Measurements from ENCODE around the gene LCN15.

Gene LCN15

GRCh38 chr9:136740971-136741882 is 23.1 kb downstream of the LCN15 start:
- DNase-seq (ENCODE audit: low read depth in 3 of 3) = no peak

DNA sequence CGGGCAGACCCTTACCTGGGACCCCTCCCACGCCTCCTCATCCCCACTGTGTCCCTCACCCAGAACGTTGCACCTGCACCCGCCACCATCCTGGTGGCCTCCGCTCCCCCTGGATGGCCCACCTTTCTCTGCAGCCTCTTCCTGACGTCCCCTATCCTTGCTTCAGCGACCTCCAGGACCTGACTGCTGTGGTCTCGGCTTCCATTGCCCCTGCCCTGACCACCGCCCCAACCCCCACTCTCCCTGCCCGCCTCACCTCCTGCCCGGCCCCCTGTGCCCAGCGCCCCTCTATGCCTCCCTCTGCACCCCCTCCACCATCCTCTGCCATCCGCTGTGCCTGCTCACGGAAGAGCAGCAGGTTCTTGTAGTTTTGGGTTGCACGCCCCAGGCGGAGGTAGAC is 23.8 kb downstream of the LCN15 start:
- no peak for DNase-seq (ENCODE audit: low read depth in 3 of 3)

DNA sequence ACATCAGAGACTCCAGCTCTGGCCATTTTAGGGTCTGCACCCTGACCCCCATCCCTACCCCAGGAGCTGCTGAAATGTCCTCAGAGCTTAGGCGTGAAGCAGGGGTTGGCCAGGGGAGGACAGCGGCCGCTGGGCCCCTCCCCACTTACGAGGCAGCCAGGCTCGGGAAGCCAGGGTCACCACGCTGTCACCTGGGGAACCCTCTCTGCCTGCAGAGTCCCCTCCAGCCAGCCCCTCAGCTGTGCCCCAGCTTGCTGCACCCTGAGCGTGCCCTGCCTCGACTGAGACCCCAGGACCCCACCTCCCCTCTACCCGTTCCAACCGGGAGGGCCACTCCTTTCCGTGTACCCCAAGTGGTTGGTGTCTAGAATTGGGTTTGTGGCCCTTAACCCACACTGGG is 24.2 kb downstream of the LCN15 start:
- DNase-seq (ENCODE audit: low read depth in 3 of 3) = no peak

- no peak for DNase-seq (ENCODE audit: low read depth in 3 of 3)
Measured at GRCh38 chr9:136739509-136739908, 24.8 kb downstream of the LCN15 start.

- no peak for DNase-seq (ENCODE audit: low read depth in 3 of 3)
Measured at GRCh38 chr9:136738960-136739359, 25.4 kb downstream of the LCN15 start.

DNA sequence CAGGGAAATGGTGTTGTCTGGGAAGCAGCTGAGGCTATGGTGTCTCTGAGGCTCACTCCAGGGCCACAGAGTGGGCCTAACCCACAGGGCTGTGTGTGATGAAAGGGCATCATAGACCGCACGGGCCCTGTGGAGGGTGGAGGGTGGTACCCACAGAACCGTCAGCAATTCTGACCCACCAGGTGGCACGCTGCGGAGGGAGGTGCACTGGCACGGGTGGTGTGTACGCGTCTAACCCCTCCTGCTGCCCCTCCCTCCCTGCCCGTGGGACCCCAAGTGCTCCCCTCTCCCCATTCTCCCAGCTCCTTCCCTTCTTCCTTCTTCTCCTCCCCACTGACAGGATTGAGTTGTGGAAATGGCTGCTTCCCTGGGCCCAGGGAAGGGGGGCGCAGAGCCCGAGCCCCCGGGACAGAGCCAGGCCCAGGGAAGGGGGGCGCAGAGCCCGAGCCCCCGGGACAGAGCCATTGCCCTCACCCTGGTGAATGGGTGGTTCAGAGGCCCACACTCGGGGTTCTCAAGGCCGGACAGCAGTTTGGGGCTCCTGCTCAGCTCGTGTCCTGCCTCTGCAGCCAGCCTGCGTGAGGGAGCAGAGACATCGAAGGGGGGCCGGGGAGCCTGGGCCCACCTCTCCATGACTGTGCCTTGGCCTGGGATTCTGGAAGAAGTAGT is 28.4 kb downstream of the LCN15 start:
- DNase-seq (ENCODE audit: low read depth in 3 of 3) = no peak

DNA sequence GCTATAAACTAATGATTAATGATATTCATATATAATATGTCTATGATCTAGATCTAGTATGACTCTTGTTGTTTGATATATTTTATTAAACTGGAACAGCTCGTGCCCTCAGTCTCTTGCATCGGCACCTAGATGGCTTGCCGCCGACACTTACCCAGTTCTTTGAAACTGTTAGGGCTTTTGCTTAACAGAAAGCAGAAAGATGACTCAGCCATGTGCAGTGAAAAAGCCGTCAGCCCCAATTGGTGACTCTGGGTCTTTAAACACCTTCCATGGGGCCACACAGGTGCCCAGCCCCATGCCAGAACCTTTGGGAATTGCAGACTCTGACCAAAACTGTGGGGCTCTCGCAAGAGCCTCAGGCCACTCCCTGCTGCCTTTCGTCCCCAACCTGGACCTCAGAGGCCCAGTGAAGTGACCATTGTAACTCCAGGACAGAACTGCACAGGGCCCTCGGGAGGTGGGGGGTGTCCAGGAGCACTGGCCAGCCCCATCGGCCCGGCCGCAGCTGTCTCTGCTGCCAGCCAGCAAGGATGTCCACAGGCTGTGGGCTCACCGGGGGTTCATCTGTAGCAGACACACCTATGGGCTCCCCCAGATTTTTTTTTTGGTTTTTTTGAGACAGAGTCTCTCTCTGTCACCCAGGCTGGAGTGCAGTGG is 29.4 kb downstream of the LCN15 start:
- no peak for DNase-seq (ENCODE audit: low read depth in 3 of 3)

DNA sequence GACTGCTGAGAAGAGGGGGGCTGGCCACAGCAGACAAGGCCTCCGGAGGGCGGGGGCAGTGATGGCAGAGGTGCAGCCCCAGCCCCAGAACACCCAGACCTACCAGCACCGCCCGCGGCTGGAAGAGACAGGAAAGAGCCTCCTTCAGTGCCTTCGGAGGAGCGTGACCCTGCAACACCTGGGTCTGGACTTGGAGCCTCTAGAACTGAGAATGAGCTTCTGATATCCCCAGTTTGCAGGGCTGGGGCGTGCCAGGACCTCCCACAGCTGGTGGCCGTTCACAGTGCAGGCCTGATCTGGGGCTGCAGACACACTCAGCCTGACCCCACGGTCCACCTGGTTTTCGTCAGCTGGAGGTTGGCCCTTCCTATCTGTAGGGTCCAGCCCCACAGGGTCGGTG is 30.7 kb downstream of the LCN15 start:
- no peak for DNase-seq (ENCODE audit: low read depth in 3 of 3)

DNA sequence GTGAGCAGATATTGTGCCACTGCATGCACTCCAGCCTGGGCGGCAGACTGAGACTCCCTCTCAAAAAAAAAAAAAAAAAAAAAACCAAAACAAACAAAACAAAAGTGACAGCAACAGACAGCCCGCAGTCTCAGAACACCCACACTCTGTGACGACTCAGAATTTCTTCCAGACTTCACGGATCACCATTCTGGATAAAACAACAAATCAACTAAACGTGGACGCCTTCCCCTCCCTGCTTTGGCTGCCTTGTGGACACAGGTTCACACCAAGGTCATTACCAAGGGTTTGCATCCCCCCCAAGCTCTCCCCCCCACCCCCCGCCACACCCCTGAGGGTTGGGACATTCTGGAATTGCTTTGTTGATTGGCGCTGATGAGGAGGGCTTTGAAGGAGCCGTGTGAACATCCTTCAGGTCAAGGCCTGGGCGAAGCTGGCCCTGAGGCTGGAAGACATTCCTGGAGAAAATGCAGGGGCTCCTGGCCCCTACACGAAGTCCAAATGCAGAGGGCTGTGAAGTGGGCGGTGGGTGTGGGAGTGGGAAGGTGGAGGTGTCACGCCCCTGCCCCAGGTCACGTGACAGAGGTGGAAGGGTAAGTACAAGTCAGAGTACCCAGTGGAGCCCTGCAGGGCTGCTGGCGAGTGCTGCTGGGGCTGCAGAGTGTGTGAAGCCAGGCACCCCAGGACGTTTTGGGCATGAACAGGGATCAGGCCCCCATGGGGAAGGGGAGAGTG is 31.7 kb downstream of the LCN15 start:
- no peak for DNase-seq (ENCODE audit: low read depth in 3 of 3)

DNA sequence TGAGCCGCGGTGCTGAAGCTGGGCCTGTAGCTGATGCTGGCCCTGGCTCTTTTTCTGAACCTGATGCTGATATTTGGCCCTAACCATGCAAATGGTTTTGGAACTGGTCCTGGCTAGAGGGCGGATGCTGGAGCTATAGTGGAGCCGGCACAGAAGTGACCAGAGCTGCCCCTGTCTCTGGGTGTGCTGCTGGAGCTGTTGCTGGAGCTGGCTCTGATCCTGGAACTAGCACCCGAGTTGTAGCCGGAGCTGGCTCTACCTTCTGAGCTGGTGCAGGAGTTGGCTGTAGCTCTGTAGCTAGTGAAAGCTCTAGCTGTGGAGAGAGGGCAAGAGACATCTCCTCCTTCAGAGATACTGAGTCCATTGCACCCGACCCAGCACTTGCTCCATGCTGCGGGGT is 34.4 kb downstream of the LCN15 start:
- DNase-seq (ENCODE audit: low read depth in 3 of 3) = no peak

DNA sequence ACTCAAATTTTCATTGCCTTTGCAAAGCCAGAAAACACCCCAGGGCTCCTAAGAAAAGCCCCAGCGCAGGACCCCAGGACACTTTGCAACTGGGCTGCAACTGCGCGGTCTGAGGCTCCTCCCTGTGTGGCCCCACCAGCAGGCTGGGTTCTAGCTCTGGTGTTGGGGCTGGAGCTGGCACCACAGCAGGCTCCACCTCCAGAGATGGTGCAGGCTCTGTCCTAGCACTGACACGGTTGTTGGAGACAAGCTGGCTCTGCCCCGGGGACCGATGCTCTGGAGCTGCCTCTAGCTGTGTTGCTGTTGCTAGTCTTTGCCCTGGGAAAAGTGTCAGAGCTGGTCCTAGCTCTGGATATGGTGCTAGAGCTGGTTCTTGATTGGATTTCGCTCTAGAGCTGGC is 35.2 kb downstream of the LCN15 start:
- DNase-seq (ENCODE audit: low read depth in 3 of 3) = no peak

DNA sequence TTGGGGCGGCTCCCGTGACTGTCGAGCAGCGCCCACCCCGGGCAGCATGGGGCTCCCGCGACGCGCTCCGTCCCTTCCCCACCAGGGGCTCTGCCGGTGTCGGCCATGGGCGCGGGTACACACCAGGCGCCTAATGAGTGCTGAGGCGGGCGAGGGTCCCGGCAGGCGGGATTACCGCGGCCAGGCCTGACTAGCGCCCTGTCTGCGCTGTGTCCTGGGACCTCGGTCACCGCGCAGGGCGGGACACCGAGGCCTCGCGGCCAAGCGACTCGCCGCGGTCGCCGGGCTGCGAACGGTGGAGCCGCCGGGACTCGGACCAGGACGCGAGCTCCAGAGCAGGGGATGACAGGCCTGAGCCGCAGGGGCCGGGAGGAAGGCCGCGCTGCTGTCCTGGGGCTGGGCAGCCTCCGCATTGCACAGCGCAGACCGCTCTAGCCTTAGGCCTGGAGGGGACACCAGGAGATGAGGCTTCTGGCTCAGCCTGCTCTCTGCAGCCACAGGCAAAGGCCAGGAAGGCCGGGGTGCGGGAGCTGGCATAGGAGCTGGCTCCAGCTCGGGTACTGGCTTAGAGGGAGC is 35.7 kb downstream of the LCN15 start:
- no peak for DNase-seq (ENCODE audit: low read depth in 3 of 3)

DNA sequence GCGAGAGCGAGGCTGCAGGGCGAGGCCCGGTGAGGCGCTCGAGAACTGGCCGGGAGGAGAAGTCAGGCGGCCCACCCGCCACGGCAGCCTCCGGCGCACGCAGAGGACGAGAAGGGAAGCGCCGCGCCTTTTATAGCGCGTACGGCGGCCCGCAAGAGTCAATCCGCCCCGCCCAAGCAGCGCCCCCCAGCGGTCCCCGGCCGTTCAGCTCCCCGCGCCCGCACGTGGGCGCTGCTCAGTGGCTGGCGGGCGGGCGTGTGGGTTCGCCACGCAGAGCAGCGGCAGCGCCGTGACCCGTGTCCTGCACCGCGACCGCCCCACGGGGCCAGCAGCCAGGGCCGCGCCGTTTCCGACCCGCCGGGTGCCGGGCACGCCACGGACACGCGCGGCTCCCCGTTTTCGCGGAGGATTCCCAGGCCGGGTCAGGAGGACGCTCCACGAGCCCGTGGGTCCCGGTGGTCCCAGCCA is 36.2 kb downstream of the LCN15 start:
- peak; percentile 86 to 90 (median 87) for DNase-seq (ENCODE audit: low read depth in 3 of 3)

- peak in 1 of 3 donors; percentile 37 for DNase-seq (ENCODE audit: low read depth in 3 of 3)
Measured at GRCh38 chr9:136726631-136727191, 37.6 kb downstream of the LCN15 start.

DNA sequence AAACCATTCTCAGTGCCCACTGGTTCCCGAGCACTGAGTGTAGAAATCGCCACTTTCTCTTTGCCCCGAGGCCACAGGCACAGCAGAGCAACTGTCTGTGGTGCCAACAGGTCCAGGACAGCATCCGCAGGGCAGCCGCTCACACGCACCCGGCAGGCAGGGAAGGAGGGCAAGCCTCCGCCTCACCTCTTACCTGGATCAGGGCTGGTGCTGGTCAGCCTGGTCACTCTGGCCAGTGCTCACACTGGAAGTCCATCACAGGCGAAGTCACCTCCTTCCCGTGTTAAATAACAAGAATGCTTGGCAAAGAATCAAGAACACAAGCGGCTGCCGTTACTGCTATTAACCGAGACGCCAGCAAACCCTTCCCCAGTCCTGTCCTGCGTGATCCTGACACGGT is 38.2 kb downstream of the LCN15 start:
- no peak for DNase-seq (ENCODE audit: low read depth in 3 of 3)

- no peak for DNase-seq (ENCODE audit: low read depth in 3 of 3)
Measured at GRCh38 chr9:136725612-136726011, 38.7 kb downstream of the LCN15 start.

DNA sequence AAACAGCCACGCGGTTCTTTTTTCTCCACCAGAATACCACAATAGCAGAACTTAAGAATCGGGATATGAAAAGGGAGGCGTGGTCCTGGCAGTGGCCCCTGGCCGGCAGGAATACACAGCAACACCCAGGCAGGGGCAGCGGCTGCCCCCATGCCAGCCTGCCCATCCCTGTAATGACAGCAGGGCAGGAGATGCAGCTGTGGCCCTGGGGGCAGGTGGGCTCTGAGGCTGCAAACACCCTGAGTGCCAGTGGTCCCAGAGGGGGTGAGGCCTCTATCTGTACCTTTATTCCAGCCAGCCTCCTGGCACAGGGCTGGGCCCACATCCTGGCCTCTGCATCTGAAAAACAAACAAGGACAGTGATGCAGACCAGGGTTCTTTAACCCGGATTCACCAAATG is 39.5 kb downstream of the LCN15 start:
- no peak for DNase-seq (ENCODE audit: low read depth in 3 of 3)

- no peak for DNase-seq (ENCODE audit: low read depth in 3 of 3)
Measured at GRCh38 chr9:136723989-136724388, 40.3 kb downstream of the LCN15 start.

DNA sequence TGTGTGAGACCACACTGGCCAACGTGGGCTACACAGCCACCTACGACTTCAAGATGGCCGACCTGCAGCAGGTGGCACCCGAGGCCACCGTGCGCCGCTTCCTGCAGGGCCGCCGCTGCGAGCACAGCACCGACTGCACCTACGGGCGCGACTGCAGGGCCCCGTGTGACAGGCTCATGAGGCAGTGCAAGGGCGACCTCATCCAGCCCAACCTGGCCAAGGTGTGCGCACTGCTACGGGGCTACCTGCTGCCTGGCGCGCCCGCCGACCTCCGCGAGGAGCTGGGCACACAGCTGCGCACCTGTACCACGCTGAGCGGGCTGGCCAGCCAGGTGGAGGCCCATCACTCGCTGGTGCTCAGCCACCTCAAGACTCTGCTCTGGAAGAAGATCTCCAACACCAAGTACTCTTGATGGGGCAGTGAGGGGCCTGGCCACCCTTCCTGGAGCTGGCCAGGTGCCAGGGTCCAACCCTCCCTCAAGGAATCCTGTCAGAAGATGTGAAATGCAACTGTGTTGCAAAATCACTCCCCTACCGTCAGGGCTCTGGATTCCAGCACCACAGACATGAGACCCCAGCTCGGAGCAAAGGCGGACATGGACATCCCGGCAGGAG is 40.8 kb downstream of the LCN15 start:
- DNase-seq (ENCODE audit: low read depth in 3 of 3) = no peak

- DNase-seq (ENCODE audit: low read depth in 3 of 3) = no peak
Measured at GRCh38 chr9:136722969-136723356, 41.4 kb downstream of the LCN15 start.

All from stimulated activated CD4-positive, alpha-beta T cell treated with anti-CD3 and anti-CD28 coated beads, TNF-alpha, amount 100 ng/mL, for 48 hours (primary cell).